ENCODE measurements around the gene TRPC5OS.

DNA sequence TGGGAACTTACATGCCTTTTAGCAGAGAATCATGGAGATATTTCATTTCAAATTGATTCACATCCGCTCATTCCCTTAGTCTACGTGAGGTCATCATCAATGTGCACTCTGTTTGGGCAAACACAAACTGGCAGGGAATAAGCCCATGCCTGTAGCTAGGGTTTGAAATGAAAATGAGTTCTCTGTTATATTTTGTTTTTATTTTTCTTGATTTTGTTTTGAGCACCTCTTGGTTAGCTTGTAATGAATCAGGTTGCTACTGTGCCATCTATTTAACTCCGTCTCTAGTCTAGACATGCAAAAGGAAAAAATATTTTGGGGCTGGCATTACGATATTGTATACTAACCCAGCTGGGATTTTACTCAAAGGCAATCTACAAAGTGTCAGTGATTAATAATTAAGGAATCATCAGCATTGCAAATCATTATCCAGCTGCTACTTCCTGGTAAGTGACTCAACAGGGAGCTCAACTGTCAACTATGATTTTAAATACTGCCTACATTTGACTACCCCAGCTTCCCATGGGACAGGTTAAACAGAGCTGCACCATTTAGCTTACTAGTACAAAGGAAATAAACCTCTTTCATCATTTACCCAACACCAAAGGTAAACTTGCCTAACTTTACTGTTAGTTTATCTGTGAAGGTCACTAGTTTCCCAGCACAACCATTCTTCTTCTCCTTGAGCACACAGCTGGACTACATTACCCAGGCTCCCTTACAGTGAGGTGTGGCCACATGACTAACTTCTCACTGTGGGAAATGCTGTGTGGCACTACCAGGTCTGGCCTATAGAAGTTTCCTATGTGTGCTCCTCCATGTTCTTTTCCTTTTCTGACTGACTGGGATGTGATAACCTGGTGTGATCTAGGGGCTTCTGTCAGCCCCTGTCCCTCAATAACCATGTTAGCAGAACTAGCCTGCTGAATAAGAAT, 21.2 kb upstream of the TRPC5OS start:
- TF ChIP-seq, protein P1, sequence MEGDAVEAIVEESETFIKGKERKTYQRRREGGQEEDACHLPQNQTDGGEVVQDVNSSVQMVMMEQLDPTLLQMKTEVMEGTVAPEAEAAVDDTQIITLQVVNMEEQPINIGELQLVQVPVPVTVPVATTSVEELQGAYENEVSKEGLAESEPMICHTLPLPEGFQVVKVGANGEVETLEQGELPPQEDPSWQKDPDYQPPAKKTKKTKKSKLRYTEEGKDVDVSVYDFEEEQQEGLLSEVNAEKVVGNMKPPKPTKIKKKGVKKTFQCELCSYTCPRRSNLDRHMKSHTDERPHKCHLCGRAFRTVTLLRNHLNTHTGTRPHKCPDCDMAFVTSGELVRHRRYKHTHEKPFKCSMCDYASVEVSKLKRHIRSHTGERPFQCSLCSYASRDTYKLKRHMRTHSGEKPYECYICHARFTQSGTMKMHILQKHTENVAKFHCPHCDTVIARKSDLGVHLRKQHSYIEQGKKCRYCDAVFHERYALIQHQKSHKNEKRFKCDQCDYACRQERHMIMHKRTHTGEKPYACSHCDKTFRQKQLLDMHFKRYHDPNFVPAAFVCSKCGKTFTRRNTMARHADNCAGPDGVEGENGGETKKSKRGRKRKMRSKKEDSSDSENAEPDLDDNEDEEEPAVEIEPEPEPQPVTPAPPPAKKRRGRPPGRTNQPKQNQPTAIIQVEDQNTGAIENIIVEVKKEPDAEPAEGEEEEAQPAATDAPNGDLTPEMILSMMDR (IDR thresholded peaks at IDR 0.05), result no peak
- no peak for TF ChIP-seq EP300 (IDR thresholded peaks at IDR 0.05; ENCODE audit: low read depth)
- no peak for TF ChIP-seq POLR2AphosphoS5 (IDR thresholded peaks at IDR 0.05)

All from transverse colon (tissue), 4 donors.